ENCODE results near the gene ERH. TPM values are rescaled to one million over a fixed set of nuclear protein-coding genes. Genes with fewer than 3 reads are reported as not detected.

ERH gene
- total RNA-seq, 1 experiment from 2014 or later, result 352 TPM

GRCh38 chr14:69331206-69331605, 66.9 kb downstream of the ERH start:
- no TSS peak for BruUV-seq (replicated peaks)
- H3K36me3 ChIP-seq (ENCODE audit: control insufficient read depth in 1 of 2, insufficient read depth in 2 of 2, low read length in 2 of 2), result no peaks in the 10 kb centered on the region
- H4K20me1 ChIP-seq (ENCODE audit: insufficient read depth), result no peaks in the 10 kb centered on the region
- no peaks in the 10 kb centered on the region for H3K9me3 ChIP-seq (ENCODE audit: control insufficient read depth in 1 of 2, insufficient read depth in 1 of 2, low read depth in 1 of 2, low read length in 2 of 2)
- no peak overlapping the region for H3K27ac ChIP-seq (ENCODE audit: low read depth, low read length)
- POLR2A ChIA-PET, result no interaction called here
- TF ChIP-seq JUND (IDR thresholded peaks at IDR 0.05) (no peak), SIN3A (IDR thresholded peaks at IDR 0.05; ENCODE audit: low read depth) (no peak), REST (IDR thresholded peaks at IDR 0.05; ENCODE audit: low read depth) (no peak), CTCF (IDR thresholded peaks at IDR 0.05 in 2 of 3, conservative IDR thresholded peaks at IDR 0.05 in 1 of 3; ENCODE audit: borderline replicate concordance in 1 of 3, insufficient read depth in 1 of 3, low read depth in 2 of 3, low read length in 2 of 3) (no peak), EGR1 (IDR thresholded peaks at IDR 0.05; ENCODE audit: low read depth) (no peak), CEBPB (IDR thresholded peaks at IDR 0.05; ENCODE audit: low read depth) (no peak), POLR2A (IDR thresholded peaks at IDR 0.05; ENCODE audit: borderline replicate concordance, extremely low read depth, insufficient read depth, insufficient read length) (no peak), ELF1 (IDR thresholded peaks at IDR 0.05; ENCODE audit: borderline replicate concordance, low read depth) (no peak), YY1 (IDR thresholded peaks at IDR 0.05; ENCODE audit: extremely low read depth, insufficient replicate concordance, low read depth, low read length) (no peak), RAD21 (IDR thresholded peaks at IDR 0.05; ENCODE audit: low read depth) (no peak), TCF7L2 (IDR thresholded peaks at IDR 0.05; ENCODE audit: borderline replicate concordance, extremely low read depth, insufficient read depth, insufficient read length) (no peak), CBX3 (IDR thresholded peaks at IDR 0.05; ENCODE audit: low read depth) (no peak), EZH2 (IDR thresholded peaks at IDR 0.05) (no peak)
- CTCF ChIA-PET, result interaction anchor here (1.4 kb wide), 1 partner anchor 16 kb away, joined by 3 read pairs; no protein-coding TSS in a partner anchor
- no peak for ATAC-seq
- no peak overlapping the region for H3K9ac ChIP-seq (ENCODE audit: low read length)
- no peak overlapping the region for H2AFZ ChIP-seq (ENCODE audit: low read depth, low read length, poor library complexity, severe bottlenecking)
- no peak overlapping the region for H3K4me3 ChIP-seq (replicated peaks in 1 of 2; ENCODE audit: low read depth in 1 of 2, low read length in 2 of 2)
- H3K4me2 ChIP-seq (ENCODE audit: low read length), result no peak overlapping the region
- H3K4me1 ChIP-seq (ENCODE audit: control insufficient read depth in 1 of 2, insufficient read depth in 2 of 2, low read length in 2 of 2), result no peaks in the 10 kb centered on the region
- DNase-seq (ENCODE audit: low read depth, low spot score), result no peak
- intact Hi-C loops (cut with micrococcal nuclease), result no loop called here
- RAD21 ChIA-PET (ENCODE audit: low non-redundant PET in 1 of 2, low total read pairs in 2 of 2, uncharacterized antibody in 2 of 2, unreplicated experiment in 2 of 2), result no interaction called here
- no peaks in the 10 kb centered on the region for H3K27me3 ChIP-seq (ENCODE audit: insufficient read depth, low read length)
- H3K79me2 ChIP-seq (ENCODE audit: insufficient read depth, low read length), result no peaks in the 10 kb centered on the region
- no peaks in the 10 kb centered on the region for H3K9me2 ChIP-seq (ENCODE audit: insufficient read depth)

Other genes with a start within 250 kb of the ERH start
- gene DCAF5, start 245.2 kb downstream of the ERH start, total RNA-seq (2021; ENCODE audit: unreplicated experiment), result 27.1 TPM
- gene EXD2, start 206.8 kb downstream of the ERH start, total RNA-seq (2021; ENCODE audit: unreplicated experiment), result 20.2 TPM
- gene GALNT16, start 138.1 kb downstream of the ERH start, total RNA-seq (2021; ENCODE audit: unreplicated experiment), result 0.32 TPM
- 80.2 TPM for gene SLC39A9, start 393 bp upstream of the ERH start, total RNA-seq (2021; ENCODE audit: unreplicated experiment)
- gene PLEKHD1, start 86.4 kb upstream of the ERH start, total RNA-seq (2021; ENCODE audit: unreplicated experiment), result 1.2 TPM
- not detected for gene CCDC177, start 176.6 kb upstream of the ERH start, total RNA-seq (2021; ENCODE audit: unreplicated experiment)
- gene SUSD6, start 213.3 kb upstream of the ERH start, total RNA-seq (2021; ENCODE audit: unreplicated experiment), result 6.4 TPM

Measured in HCT116 (cell line).